Keratinocyte (primary cell): ENCODE measurements around the gene AIFM2. TPM values are rescaled to one million over a fixed set of nuclear protein-coding genes. Genes with fewer than 3 reads are reported as not detected.

Source experiments
- DNase-seq: peaks from one replicate; pipeline ENCODE4 v3.0.0-alpha.2; 2011; ENCODE audit warnings: low read depth, missing footprints, low spot score
- FAIRE-seq: peaks from 2 replicates; lab custom pipeline; 2011; peaks lifted over from hg19 to GRCh38; lab: Jason Lieb, UNC
- H2AFZ ChIP-seq: 2 replicates; pipeline ENCODE4 v1.6.0; 2012; ENCODE audit warnings: low read length, control low read depth, inconsistent platforms; ENCODE audit not compliant: control insufficient read depth
- H3K27ac ChIP-seq: 2 replicates; pipeline ENCODE4 v1.5.1; 2011; ENCODE audit warnings: low read length; ENCODE audit not compliant: control insufficient read depth, insufficient read depth
- H3K27me3 ChIP-seq: 3 replicates; pipeline ENCODE4 v1.6.0; 2011; ENCODE audit warnings: low read length; ENCODE audit not compliant: control insufficient read depth, insufficient read depth; ENCODE audit errors: extremely low read depth
- H3K36me3 ChIP-seq, 2 experiments: 2 replicates in 1 of 2; 3 replicates in 1 of 2; pipeline ENCODE4 v1.5.1; 2011; ENCODE audit warnings: low read length in 2 of 2, mild to moderate bottlenecking in 1 of 2; ENCODE audit not compliant: control insufficient read depth in 2 of 2, insufficient read depth in 2 of 2; ENCODE audit errors: extremely low read depth in 1 of 2
- H3K4me1 ChIP-seq: 3 replicates; pipeline ENCODE4 v1.5.1; 2011; ENCODE audit warnings: low read length; ENCODE audit not compliant: control insufficient read depth, insufficient read depth; ENCODE audit errors: extremely low read depth
- H3K4me2 ChIP-seq: 3 replicates; pipeline ENCODE4 v1.6.0; 2011; ENCODE audit warnings: low read depth, low read length; ENCODE audit not compliant: control insufficient read depth, insufficient read depth; ENCODE audit errors: extremely low read depth
- H3K4me3 ChIP-seq, 3 experiments: fragments of 200-600 bp in 1 of 3; sonication (generic) in 1 of 3; 2 replicates in 2 of 3; 3 replicates in 1 of 3; pipeline ENCODE4 v1.5.1; 2011 to 2016; ENCODE audit warnings: low read length in 3 of 3, mild to moderate bottlenecking in 3 of 3, control low read depth in 2 of 3, inconsistent platforms in 1 of 3, low read depth in 1 of 3, mixed read lengths in 1 of 3, mixed run types in 1 of 3, moderate library complexity in 1 of 3; ENCODE audit not compliant: control insufficient read depth in 2 of 3, insufficient read depth in 2 of 3; ENCODE audit errors: extremely low read depth in 1 of 3
- H3K79me2 ChIP-seq: 2 replicates; pipeline ENCODE4 v1.6.0; 2012; ENCODE audit warnings: low read length; ENCODE audit not compliant: control insufficient read depth, insufficient read depth
- H3K9ac ChIP-seq: 3 replicates; pipeline ENCODE4 v1.6.0; 2011; ENCODE audit warnings: low read length; ENCODE audit not compliant: control insufficient read depth, insufficient read depth; ENCODE audit errors: extremely low read depth
- H3K9me1 ChIP-seq: 3 replicates; pipeline ENCODE4 v1.6.0; 2011; ENCODE audit warnings: low read length; ENCODE audit not compliant: control insufficient read depth, insufficient read depth; ENCODE audit errors: extremely low read depth
- H3K9me3 ChIP-seq: 2 replicates; pipeline ENCODE4 v1.5.1; 2012; ENCODE audit warnings: low read depth, low read length; ENCODE audit not compliant: control insufficient read depth
- H4K20me1 ChIP-seq: 3 replicates; pipeline ENCODE4 v1.6.0; 2011; ENCODE audit warnings: low read length; ENCODE audit not compliant: control insufficient read depth, insufficient read depth; ENCODE audit errors: extremely low read depth
- CTCF ChIP-seq, 3 experiments: IDR thresholded peaks in 1 of 3; conservative IDR thresholded peaks in 1 of 3; optimal IDR thresholded peaks in 1 of 3; 2 replicates in 2 of 3; 3 replicates in 1 of 3; pipeline versions ENCODE3 to v1.5.1; 2011; ENCODE audit warnings: low read length in 3 of 3, mild to moderate bottlenecking in 3 of 3, moderate library complexity in 2 of 3, control low read depth in 1 of 3, inconsistent platforms in 1 of 3; ENCODE audit not compliant: insufficient read depth in 2 of 3; ENCODE audit errors: extremely low read depth in 1 of 3
- EZH2 ChIP-seq: IDR thresholded peaks from one replicate; pipeline ENCODE4 v1.6.1; 2012; ENCODE audit warnings: inconsistent platforms, mild to moderate bottlenecking, low read length, moderate library complexity
- dilution Hi-C: fragments of 300-500 bp; cut with MboI; formaldehyde crosslinking; loops from one replicate; pipeline ENCODE4 v1.7.0; 2020; ENCODE audit warnings: low sequenced_read_pairs; ENCODE audit not compliant: extremely low pct_ligation_motif_present
- polyA plus RNA-seq, 5 experiments: library from polyadenylated mRNA; depleted of rRNA in 3 of 5; stranded (reverse) in 3 of 5; stranded (forward) in 1 of 5; unstranded in 1 of 5; fragments of >200 nt; gene quantifications; 1 replicate in 1 of 5; 2 replicates in 3 of 5; 3 replicates in 1 of 5; pipeline versions ENCODE4 v1.2.1 to v1.2.3, GENCODE V29; 2011 to 2012; ENCODE audit warnings: missing spikeins in 2 of 5, low read depth in 1 of 5, low replicate concordance in 1 of 5

Gene AIFM2
- polyA plus RNA-seq, 1 donor (not counting 4 experiments of a cell fraction or from before 2014, with no cell fraction given): 1.8 TPM

GRCh38 chr10:70135046-70135445 lies 2.4 kb upstream of the AIFM2 start:
- FAIRE-seq (no peak), DNase-seq (no peak)
- H3K79me2 ChIP-seq: no peaks in the 10 kb centered on the region
- H3K9me1 ChIP-seq: no peaks in the 10 kb centered on the region
- peaks cover 37% of the 10 kb centered on the region for H3K4me1 ChIP-seq
- TF ChIP-seq EZH2: no peak
- TF ChIP-seq CTCF (optimal IDR thresholded peaks at IDR 0.05 in 1 of 3, IDR thresholded peaks at IDR 0.05 in 1 of 3, conservative IDR thresholded peaks at IDR 0.05 in 1 of 3; ENCODE audit: extremely low read depth in 1 of 3, insufficient read depth in 2 of 3, low read length in 3 of 3): no peak
- no peak overlapping the region for H3K9ac ChIP-seq
- H3K27me3 ChIP-seq: no peaks in the 10 kb centered on the region
- no peaks in the 10 kb centered on the region for H3K36me3 ChIP-seq
- no peak overlapping the region for H3K4me3 ChIP-seq
- H2AFZ ChIP-seq: no peak overlapping the region
- dilution Hi-C loops: no loop called here
- no peak overlapping the region for H3K4me2 ChIP-seq
- H4K20me1 ChIP-seq: no peaks in the 10 kb centered on the region
- H3K9me3 ChIP-seq: no peaks in the 10 kb centered on the region
- H3K27ac ChIP-seq: no peak overlapping the region

GRCh38 chr10:70131560-70131937 lies 1.1 kb downstream of the AIFM2 start:
- Histone ChIP-seq H3K36me3 (no peaks in the 10 kb centered on the region), H3K9ac (peak overlapping the region; percentile 77), H3K4me2 (peak overlapping the region; percentile 92), H3K9me3 (no peaks in the 10 kb centered on the region), H3K9me1 (no peaks in the 10 kb centered on the region), H4K20me1 (no peaks in the 10 kb centered on the region), H3K4me1 (peaks cover 15% of the 10 kb centered on the region), H3K27me3 (no peaks in the 10 kb centered on the region), H2AFZ (no peak overlapping the region), H3K27ac (no peak overlapping the region), H3K4me3 (peak overlapping the region in 1 of 3 experiments; percentile 79), H3K79me2 (no peaks in the 10 kb centered on the region)
- TF ChIP-seq CTCF (optimal IDR thresholded peaks at IDR 0.05 in 1 of 3, IDR thresholded peaks at IDR 0.05 in 1 of 3, conservative IDR thresholded peaks at IDR 0.05 in 1 of 3; ENCODE audit: extremely low read depth in 1 of 3, insufficient read depth in 2 of 3, low read length in 3 of 3): no peak
- TF ChIP-seq EZH2: no peak
- dilution Hi-C loops: no loop called here
- FAIRE-seq (no peak), DNase-seq (no peak)
